K562 (cell line): ENCODE data around the gene PRSS53. TPM values are rescaled to one million over a fixed set of nuclear protein-coding genes. Genes with fewer than 3 reads are reported as not detected.
A peak's percentile ranks its signal among the peaks of the same experiment; 100 is the strongest.

Source experiments
- ATAC-seq: fragments of 200-7000 bp; cut with Tn5 transposase; 3 replicates; pipeline ENCODE4 v1.9.1; 2020; ENCODE audit warnings: moderate library complexity
- BruUV-seq: library from RNA; stranded (reverse); fragments of 400-500 nt; replicated peaks from 2 replicates; lab custom pipeline; 2021; lab: Mats Ljungman, UMichigan
- CTCF ChIA-PET: fragments of 300-600 bp; formaldehyde crosslinking; extraction: SDS; loops from one replicate; lab custom pipeline; 2021; ENCODE audit warnings: low intra/inter-chr PET ratio; lab: Yijun Ruan, JAX
- POLR2A ChIA-PET: fragments of 300-600, 350-650 bp; sonication (Branson Sonifier 250); formaldehyde crosslinking; extraction: SDS; loops from one replicate; lab custom pipeline; 2021; ENCODE audit warnings: antibody characterized with exemption, inconsistent platforms; lab: Yijun Ruan, JAX
- DNase-seq, 4 experiments: peaks; one replicate each; pipeline versions ENCODE4 v3.0.0 to v3.0.0-alpha.2; 2011 to 2018; ENCODE audit warnings: low spot score in 3 of 4, mixed read lengths in 3 of 4; ENCODE audit errors: extremely low read depth in 1 of 4
- FAIRE-seq: peaks from 2 replicates; lab custom pipeline; 2011; peaks lifted over from hg19 to GRCh38; lab: Jason Lieb, UNC
- H2AFZ ChIP-seq: 2 replicates; pipeline ENCODE4 v1.6.0; 2011; ENCODE audit warnings: low read depth, low read length, control low read depth, inconsistent platforms
- H3K27ac ChIP-seq: fragments of 200-600 bp; 3 replicates; pipeline ENCODE4 v1.8.0; 2011; ENCODE audit warnings: low read depth, mild to moderate bottlenecking, control low read depth, inconsistent platforms, low read length, moderate library complexity, mixed read lengths; ENCODE audit errors: extremely low read depth
- H3K27me3 ChIP-seq, 2 experiments: fragments of 300-600 bp in 1 of 2; 2 replicates in 1 of 2; 3 replicates in 1 of 2; pipeline versions ENCODE4 v1.6.0 to v1.8.0; 2011; ENCODE audit warnings: inconsistent platforms in 2 of 2, low read length in 2 of 2, mild to moderate bottlenecking in 1 of 2, mixed read lengths in 1 of 2, moderate library complexity in 1 of 2; ENCODE audit not compliant: control insufficient read depth in 2 of 2, insufficient read depth in 2 of 2
- H3K36me3 ChIP-seq: fragments of 300-600 bp; 3 replicates; pipeline ENCODE4 v1.8.0; 2011; ENCODE audit warnings: mild to moderate bottlenecking, low read length, inconsistent platforms; ENCODE audit not compliant: control insufficient read depth, insufficient read depth
- H3K4me1 ChIP-seq, 2 experiments: fragments of 200-600 bp in 1 of 2; replicated peaks in 1 of 2; 2 replicates in 1 of 2; 3 replicates in 1 of 2; pipeline versions ENCODE4 v1.5.1 to v1.8.0; 2011; ENCODE audit warnings: inconsistent platforms in 2 of 2, low read length in 2 of 2, mild to moderate bottlenecking in 1 of 2, mixed read lengths in 1 of 2, moderate library complexity in 1 of 2; ENCODE audit not compliant: control insufficient read depth in 2 of 2, insufficient read depth in 2 of 2
- H3K4me2 ChIP-seq: 2 replicates; pipeline ENCODE4 v1.6.1; 2011; ENCODE audit warnings: low read length, control low read depth, inconsistent platforms, mixed read lengths; ENCODE audit not compliant: insufficient read depth
- H3K4me3 ChIP-seq: fragments of 200-600 bp; sonication (generic), shearing (Covaris generic); 2 replicates; pipeline ENCODE4 v1.5.1; 2016; ENCODE audit warnings: control low read depth, inconsistent platforms
- H3K79me2 ChIP-seq: fragments of 200-600 bp; 3 replicates; pipeline ENCODE4 v1.8.0; 2011; ENCODE audit warnings: low read length, inconsistent platforms; ENCODE audit not compliant: control insufficient read depth, insufficient read depth
- H3K9ac ChIP-seq, 2 experiments: 2 replicates each; pipeline versions ENCODE4 v1.6.0 to v1.6.1; 2011; ENCODE audit warnings: low read depth in 2 of 2, low read length in 2 of 2, control low read depth in 1 of 2, inconsistent platforms in 1 of 2, mild to moderate bottlenecking in 1 of 2, mixed read lengths in 1 of 2; ENCODE audit not compliant: insufficient read depth in 1 of 2
- H3K9me1 ChIP-seq: one replicate; pipeline ENCODE4 v1.6.0; 2011; ENCODE audit warnings: inconsistent platforms, mild to moderate bottlenecking, low read length, moderate library complexity; ENCODE audit not compliant: control insufficient read depth, insufficient read depth
- H3K9me3 ChIP-seq: replicated peaks from 2 replicates; pipeline ENCODE4 v1.5.1; 2011; ENCODE audit warnings: low read depth, low read length, inconsistent platforms; ENCODE audit not compliant: control insufficient read depth, insufficient read depth
- H4K20me1 ChIP-seq: replicated peaks from 2 replicates; pipeline ENCODE4 v1.6.1; 2011; ENCODE audit warnings: low read length, inconsistent platforms, mixed read lengths; ENCODE audit not compliant: control insufficient read depth, insufficient read depth
- BRD9 ChIP-seq: fragments of 450-650 bp; IDR thresholded peaks from 2 replicates; pipeline ENCODE4 v1.6.1; 2018; ENCODE audit warnings: low read depth; ENCODE audit not compliant: partially characterized antibody
- CEBPG ChIP-seq, 3 experiments: fragments of 200-800 bp in 1 of 3; sonication (Bioruptor generic) in 1 of 3; sonication (generic) in 1 of 3; formaldehyde crosslinking in 1 of 3; IDR thresholded peaks in 2 of 3; conservative IDR thresholded peaks in 1 of 3; 2 replicates each; pipeline versions ENCODE4 v1.6.1 to v1.8.0; 2016 to 2022; ENCODE audit warnings: missing compliant biosample characterization in 2 of 3, missing genetic modification characterization in 2 of 3, mild to moderate bottlenecking in 1 of 3, missing genetic modification reagents in 1 of 3
- E2F5 ChIP-seq: sonication (generic); formaldehyde crosslinking; IDR thresholded peaks from 2 replicates; pipeline ENCODE4 v1.8.0; 2022; ENCODE audit warnings: mild to moderate bottlenecking, missing genetic modification reagents
- FOXJ3 ChIP-seq: sonication (generic); formaldehyde crosslinking; IDR thresholded peaks from 2 replicates; pipeline ENCODE4 v1.4.0; 2020; ENCODE audit warnings: mild to moderate bottlenecking, missing genetic modification reagents
- GTF2A2 ChIP-seq: IDR thresholded peaks from 2 replicates; pipeline ENCODE4 v1.6.1; 2016; ENCODE audit warnings: mild to moderate bottlenecking, missing genetic modification characterization, missing compliant biosample characterization
- HMG20B ChIP-seq: fragments of 250-450 bp; sonication (Bioruptor Pico); IDR thresholded peaks from 2 replicates; pipeline ENCODE4 v1.5.0; 2021; ENCODE audit warnings: mild to moderate bottlenecking
- IFI16 ChIP-seq: fragments of 250-450 bp; sonication (Bioruptor Pico); IDR thresholded peaks from 2 replicates; pipeline ENCODE4 v2.1.2; 2022; ENCODE audit warnings: mild to moderate bottlenecking, inconsistent platforms
- MECOM ChIP-seq: fragments of 250-450 bp; sonication (Bioruptor Pico); IDR thresholded peaks from 2 replicates; pipeline ENCODE4 v1.8.0; 2022; ENCODE audit warnings: inconsistent platforms
- NCOA4 ChIP-seq: fragments of 450-650 bp; IDR thresholded peaks from 2 replicates; pipeline ENCODE4 v1.6.1; 2018; ENCODE audit warnings: mild to moderate bottlenecking; ENCODE audit not compliant: partially characterized antibody
- NFE2L1 ChIP-seq: fragments of 450-650 bp; IDR thresholded peaks from 2 replicates; pipeline ENCODE4 v1.6.1; 2016; ENCODE audit warnings: missing genetic modification characterization, low read depth, mild to moderate bottlenecking, missing compliant biosample characterization, moderate library complexity, borderline replicate concordance
- SETDB1 ChIP-seq: IDR thresholded peaks from one replicate; pipeline ENCODE4 v1.6.1; 2012; ENCODE audit warnings: low read length, control low read depth, inconsistent platforms
- TSHZ1 ChIP-seq: fragments of 250-450 bp; sonication (Bioruptor Pico); IDR thresholded peaks from 2 replicates; pipeline ENCODE4 v1.4.0; 2020; ENCODE audit warnings: mild to moderate bottlenecking, moderate library complexity
- ZNF134 ChIP-seq: fragments of 250-450 bp; sonication (Bioruptor Pico); conservative IDR thresholded peaks from 2 replicates; pipeline ENCODE4 v1.4.0; 2020
- ZNF511 ChIP-seq: sonication (generic); formaldehyde crosslinking; IDR thresholded peaks from 2 replicates; pipeline ENCODE4 v1.8.0; 2022; ENCODE audit warnings: mild to moderate bottlenecking, missing genetic modification reagents
- ZNF583 ChIP-seq: fragments of 250-450 bp; sonication (Bioruptor Pico); IDR thresholded peaks from 2 replicates; pipeline ENCODE4 v1.4.0; 2020
- ZNF76 ChIP-seq: fragments of 250-450 bp; sonication (Bioruptor Pico); IDR thresholded peaks from 2 replicates; pipeline ENCODE4 v1.4.0; 2020; ENCODE audit warnings: mild to moderate bottlenecking, moderate library complexity, borderline replicate concordance
- ZNF785 ChIP-seq: fragments of 250-450 bp; sonication (Bioruptor Pico); IDR thresholded peaks from 2 replicates; pipeline ENCODE4 v1.4.0; 2020; ENCODE audit warnings: mild to moderate bottlenecking
- WGBS: fragments of 100-300 bp; shearing (Covaris generic); methylation state at CpG from one replicate; pipeline ENCODE4 v1.1.6; 2016; ENCODE audit warnings: low coverage, mixed read lengths; ENCODE audit not compliant: insufficient coverage; ENCODE audit errors: missing lambda C conversion rate; 5-methylcytosine and 5-hydroxymethylcytosine counted together
- in situ Hi-C: fragments of 300-500 bp; cut with MboI; formaldehyde crosslinking; loops from 4 replicates; pipeline ENCODE4 v1.15.0; 2018; ENCODE audit warnings: inconsistent platforms, mixed read lengths
- intact Hi-C: fragments of 100-400 bp; cut with micrococcal nuclease; formaldehyde crosslinking; loops from 2 replicates; pipeline ENCODE4 v1.14.2; 2022
- polyA plus RNA-seq, 8 experiments: library from polyadenylated mRNA; depleted of rRNA in 4 of 8; stranded (reverse) in 5 of 8; unstranded in 3 of 8; fragments of >200 nt; fragmentation: Nextera tagmentation in 2 of 8; fragmentation: Illumina TruSeq in 1 of 8; extraction: Ambion mirVana in 2 of 8; extraction: Trizol in 1 of 8; gene quantifications; 2 replicates each; pipeline versions ENCODE4 v1.2.1 to v1.2.3, GENCODE V29; 2011 to 2014; ENCODE audit warnings: inconsistent platforms in 1 of 8, missing spikeins in 1 of 8
- total RNA-seq, 7 experiments: library from RNA; depleted of rRNA in 6 of 7; stranded (reverse); fragments of >200 nt in 6 of 7; fragmentation: Illumina TruSeq in 2 of 7; extraction: Trizol in 2 of 7; gene quantifications; 2 replicates each; pipeline versions ENCODE4 v1.2.1 to v1.2.3, GENCODE V29; 2011 to 2021; ENCODE audit warnings: low replicate concordance in 1 of 7

The PRSS53 gene
- total and polyA plus RNA-seq, 9 of the 15 experiments (the other 6 are each of a cell fraction or from before 2014, with no cell fraction given): 0.40 to 1.9 (median 0.78) TPM; not detected in 2

- WGBS: 45% methylated on average over 14 of the region's 14 CpGs
- CTCF ChIA-PET: no interaction called here
- TF ChIP-seq NFE2L1 (tag) (no peak), TSHZ1 (CRISPR knock-in tag) (no peak), NCOA4 (no peak), IFI16 (CRISPR knock-in tag) (no peak), ZNF511 (no peak), MECOM (CRISPR knock-in tag) (no peak), SETDB1 (no peak), ZNF785 (CRISPR knock-in tag) (no peak), ZNF134 (CRISPR knock-in tag) (no peak), E2F5 (CRISPR knock-in tag) (no peak), FOXJ3 (no peak), ZNF76 (CRISPR knock-in tag) (no peak), CEBPG (CRISPR knock-in tag; IDR thresholded peaks at IDR 0.05) (no peak), CEBPG (tag; conservative IDR thresholded peaks at IDR 0.05 in 1 of 2, IDR thresholded peaks at IDR 0.05 in 1 of 2) (no peak), HMG20B (no peak), ZNF583 (no peak), BRD9 (no peak), GTF2A2 (tag) (no peak)
Observed at GRCh38 chr16:31128711-31129567, 40.2 kb upstream of the PRSS53 start.

More at GRCh38 chr16:31128711-31129567, 40.2 kb upstream of the PRSS53 start:
- POLR2A ChIA-PET: interaction anchor here (0.8 to 5.0 kb wide), 10 partner anchors 8 to 51 kb away, joined by 3 to 44 read pairs (median 4); partner anchors contain the start of genes FUS and KAT8
- Histone ChIP-seq H3K4me2 (peak overlapping the region; percentile 39; the same call in 1 of the 2 replicates), H3K27ac (peak overlapping the region; percentile 90), H3K4me3 (no peak overlapping the region), H2AFZ (peak overlapping the region; percentile 35), H3K36me3 (peaks cover 67% of the 10 kb centered on the region; the same call in 2 of the 3 replicates), H3K4me1 (peaks cover 27 to 69% of the 10 kb centered on the region in 2 experiments), H3K9me3 (no peaks in the 10 kb centered on the region), H3K9ac (peak overlapping the region; percentile 63 to 87), H4K20me1 (no peaks in the 10 kb centered on the region), H3K9me1 (no peaks in the 10 kb centered on the region), H3K27me3 (no peaks in the 10 kb centered on the region), H3K79me2 (no peaks in the 10 kb centered on the region)
- ATAC-seq: peak; percentile 88
- DNase-seq: peak; percentile 51 to 87 (median 68)
- peak; percentile 99 for FAIRE-seq
- in situ Hi-C loops: no loop called here
- no TSS peak for BruUV-seq
- intact Hi-C loops: no loop called here
